ENCODE data around the gene BICD1.
A peak's percentile ranks its signal among the peaks of the same experiment; 100 is the strongest.

BICD1 gene

DNA sequence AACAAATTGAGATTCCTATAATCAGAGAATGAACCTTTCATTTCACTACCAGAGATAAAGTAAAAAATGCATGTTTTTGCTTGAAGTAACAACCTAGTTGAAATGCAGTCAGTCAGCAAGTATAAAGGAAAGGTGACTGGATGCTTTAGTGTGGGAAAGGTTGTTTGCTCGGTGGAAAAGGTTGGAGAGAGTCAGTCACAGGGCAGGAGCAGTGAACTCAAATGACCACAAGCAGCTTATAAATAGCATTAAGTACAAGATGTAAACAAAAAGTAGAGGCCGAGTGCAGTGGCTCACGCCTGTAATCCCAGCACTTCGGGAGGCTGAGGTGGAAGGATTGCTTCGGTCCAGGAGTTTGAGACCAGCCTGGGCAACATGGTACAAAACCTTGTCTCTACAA is 194.6 kb downstream of the BICD1 start:
- no peak for DNase-seq (ENCODE audit: low read depth)
- H3K4me3 ChIP-seq (ENCODE audit: low read length): no peak overlapping the region
- TF ChIP-seq, protein P1, sequence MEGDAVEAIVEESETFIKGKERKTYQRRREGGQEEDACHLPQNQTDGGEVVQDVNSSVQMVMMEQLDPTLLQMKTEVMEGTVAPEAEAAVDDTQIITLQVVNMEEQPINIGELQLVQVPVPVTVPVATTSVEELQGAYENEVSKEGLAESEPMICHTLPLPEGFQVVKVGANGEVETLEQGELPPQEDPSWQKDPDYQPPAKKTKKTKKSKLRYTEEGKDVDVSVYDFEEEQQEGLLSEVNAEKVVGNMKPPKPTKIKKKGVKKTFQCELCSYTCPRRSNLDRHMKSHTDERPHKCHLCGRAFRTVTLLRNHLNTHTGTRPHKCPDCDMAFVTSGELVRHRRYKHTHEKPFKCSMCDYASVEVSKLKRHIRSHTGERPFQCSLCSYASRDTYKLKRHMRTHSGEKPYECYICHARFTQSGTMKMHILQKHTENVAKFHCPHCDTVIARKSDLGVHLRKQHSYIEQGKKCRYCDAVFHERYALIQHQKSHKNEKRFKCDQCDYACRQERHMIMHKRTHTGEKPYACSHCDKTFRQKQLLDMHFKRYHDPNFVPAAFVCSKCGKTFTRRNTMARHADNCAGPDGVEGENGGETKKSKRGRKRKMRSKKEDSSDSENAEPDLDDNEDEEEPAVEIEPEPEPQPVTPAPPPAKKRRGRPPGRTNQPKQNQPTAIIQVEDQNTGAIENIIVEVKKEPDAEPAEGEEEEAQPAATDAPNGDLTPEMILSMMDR (conservative IDR thresholded peaks at IDR 0.05; ENCODE audit: low read depth, low read length): no peak

DNA sequence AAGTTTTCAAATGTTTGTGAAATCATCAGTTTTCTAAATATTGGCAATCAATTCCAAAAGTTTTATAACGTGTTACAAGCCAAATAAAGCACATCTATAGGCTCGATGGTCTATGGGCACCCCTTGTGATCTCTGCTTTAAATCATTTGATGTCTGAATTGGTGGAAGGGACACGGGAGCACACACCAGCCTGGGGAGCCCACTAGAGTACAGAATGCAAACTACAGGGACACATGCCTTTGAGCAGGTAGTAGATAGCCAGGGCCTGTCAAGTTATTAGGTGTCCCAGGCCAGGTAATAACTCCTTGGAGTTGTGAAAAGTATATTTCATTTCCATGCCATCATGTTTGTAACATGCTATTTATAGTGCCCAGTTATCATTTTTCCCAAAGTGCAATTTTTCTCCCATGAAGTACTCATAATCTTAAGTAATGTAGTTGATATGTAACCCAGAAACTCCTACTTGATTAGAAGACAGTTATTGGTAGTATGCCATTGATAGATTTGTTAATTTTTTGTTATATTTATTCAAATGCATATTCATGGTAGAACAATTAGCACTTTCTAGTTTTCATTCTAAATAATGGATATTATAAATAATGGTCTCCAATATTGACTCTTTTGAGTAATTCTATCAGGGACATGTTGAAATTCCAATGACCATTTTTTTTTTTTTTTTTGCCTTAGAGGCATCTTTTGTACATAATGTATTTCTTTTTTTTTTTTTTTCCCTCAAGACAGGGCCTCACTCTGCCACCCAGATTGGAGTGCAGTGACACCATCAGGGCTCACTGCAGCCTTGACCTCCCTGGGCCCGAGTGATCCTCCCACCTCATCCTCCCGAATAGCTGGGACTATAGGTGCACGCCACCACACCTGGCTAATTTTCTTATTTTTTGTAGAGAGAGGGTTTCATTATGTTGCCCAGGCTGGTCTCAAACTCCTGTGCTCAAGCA is 195.8 kb downstream of the BICD1 start:
- TF ChIP-seq, protein P1 (conservative IDR thresholded peaks at IDR 0.05; ENCODE audit: low read depth, low read length): peak; percentile 70
- no peak for DNase-seq (ENCODE audit: low read depth)
- no peak overlapping the region for H3K4me3 ChIP-seq (ENCODE audit: low read length)

DNA sequence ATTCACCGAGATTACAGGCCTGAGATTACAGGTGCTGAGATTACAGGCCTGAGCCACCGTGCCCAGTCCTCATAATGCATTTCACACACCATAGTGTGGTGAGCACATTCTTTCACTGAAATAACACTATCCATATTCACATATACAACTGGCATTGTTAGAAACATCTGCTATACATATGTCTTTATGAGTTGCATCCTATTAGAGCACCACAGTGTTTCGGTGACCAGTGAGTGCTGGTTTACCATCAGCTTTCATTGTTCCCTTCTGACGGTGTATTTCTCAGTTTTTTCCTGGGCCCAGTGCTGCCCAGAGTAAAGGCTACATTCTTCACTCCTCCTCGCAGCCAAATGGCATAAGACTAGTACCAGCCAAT is 196.5 kb downstream of the BICD1 start:
- DNase-seq (ENCODE audit: low read depth): no peak
- TF ChIP-seq, protein P1 (conservative IDR thresholded peaks at IDR 0.05; ENCODE audit: low read depth, low read length): no peak
- no peak overlapping the region for H3K4me3 ChIP-seq (ENCODE audit: low read length)

DNA sequence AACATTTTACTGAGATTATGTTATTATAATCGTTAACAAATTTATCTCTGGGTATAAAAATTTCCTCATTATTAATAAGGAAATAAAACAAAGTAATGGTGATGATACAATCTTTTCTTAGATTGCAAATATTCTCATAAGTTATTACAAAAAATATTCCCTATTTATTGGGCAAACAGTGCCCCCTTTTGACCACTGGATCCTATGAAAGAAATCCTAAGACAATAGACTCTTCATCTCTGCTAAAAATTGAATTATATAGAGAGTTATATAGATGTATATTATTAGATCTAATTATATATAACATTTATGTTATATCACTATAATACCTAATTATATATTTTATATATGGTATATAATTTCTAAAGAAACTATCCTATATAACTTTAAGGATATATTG is 198.5 kb downstream of the BICD1 start:
- TF ChIP-seq, protein P1 (conservative IDR thresholded peaks at IDR 0.05; ENCODE audit: low read depth, low read length): peak; percentile 54
- no peak overlapping the region for H3K4me3 ChIP-seq (ENCODE audit: low read length)
- no peak for DNase-seq (ENCODE audit: low read depth)

DNA sequence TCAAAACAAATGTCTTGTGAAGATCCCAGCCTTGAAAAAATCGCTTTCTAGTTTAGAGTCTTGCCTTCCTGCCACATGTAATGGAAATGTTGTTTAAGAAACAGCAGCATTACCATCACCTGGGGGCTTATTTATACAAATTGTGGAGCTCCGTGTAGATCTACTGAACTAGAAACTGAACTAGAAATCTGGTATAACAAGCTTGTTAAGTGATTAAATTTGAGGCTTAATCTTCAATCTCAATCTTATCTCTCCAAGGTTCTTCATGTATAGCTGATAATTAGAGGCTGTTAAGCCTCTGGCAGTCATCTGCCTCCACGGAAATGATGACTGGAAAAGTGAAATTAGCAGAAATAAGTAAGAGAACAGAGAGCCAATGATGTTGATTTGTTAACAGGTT is 200.7 kb downstream of the BICD1 start:
- TF ChIP-seq, protein P1 (conservative IDR thresholded peaks at IDR 0.05; ENCODE audit: low read depth, low read length): no peak
- no peak for DNase-seq (ENCODE audit: low read depth)
- no peak overlapping the region for H3K4me3 ChIP-seq (ENCODE audit: low read length)

DNA sequence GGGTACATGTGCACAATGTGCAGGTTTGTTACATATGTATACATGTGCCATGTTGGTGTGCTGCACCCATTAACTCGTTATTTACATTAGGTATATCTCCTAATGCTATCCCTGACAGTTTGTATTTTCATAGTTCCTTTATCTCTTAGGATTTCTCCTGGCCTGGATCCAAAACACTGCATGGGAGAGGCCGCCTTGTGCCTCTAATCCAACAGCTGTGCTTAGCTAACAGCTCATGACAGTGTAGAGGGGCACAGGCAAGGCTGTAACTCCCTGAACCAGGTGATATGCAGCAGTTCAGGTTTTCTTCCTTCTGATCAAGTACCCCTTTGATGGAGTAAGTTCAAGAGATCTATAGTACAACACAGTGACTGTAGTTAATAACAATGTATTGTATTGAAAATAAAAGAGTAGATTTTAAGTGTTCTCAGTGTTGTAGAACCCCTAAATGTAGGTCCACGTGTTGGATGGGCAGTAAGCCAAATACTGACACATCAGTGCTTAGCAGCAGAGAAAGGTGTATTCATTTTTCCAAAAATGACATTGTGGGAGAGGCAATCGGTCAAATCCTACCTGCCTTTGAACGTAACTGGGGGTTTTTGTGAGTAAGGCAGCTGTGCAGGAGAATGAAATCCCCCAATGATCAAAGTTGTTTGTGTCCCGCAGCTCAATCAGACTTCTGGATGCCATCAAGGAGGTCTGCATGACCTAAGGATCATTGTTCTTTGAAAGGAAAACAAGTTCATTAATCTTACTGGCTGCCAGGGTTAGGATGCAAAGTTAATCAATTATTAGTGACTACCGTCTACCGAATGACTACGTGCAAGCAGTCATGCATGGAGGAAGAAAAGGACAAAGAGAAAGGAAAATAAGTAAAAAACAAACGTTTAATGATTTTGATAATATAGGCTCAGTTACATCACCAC is 203.4 kb downstream of the BICD1 start:
- no peak for DNase-seq (ENCODE audit: low read depth)
- H3K4me3 ChIP-seq (ENCODE audit: low read length): no peak overlapping the region
- TF ChIP-seq, protein P1 (conservative IDR thresholded peaks at IDR 0.05; ENCODE audit: low read depth, low read length): no peak
